Coronary artery (tissue), 2 donors: ENCODE data around the gene RPH3AL.

Experiments
- DNase-seq: peaks from one replicate; pipeline ENCODE4 v3.0.0-alpha.2; 2017; ENCODE audit warnings: low spot score
- H3K27ac ChIP-seq, 2 donors: fragments of 200-600 bp; sonication (generic); one replicate each; pipeline ENCODE4 v1.5.1; 2016 to 2019
- H3K4me3 ChIP-seq: fragments of 200-600 bp; sonication (generic); 2 replicates; pipeline ENCODE4 v1.5.1; 2016; ENCODE audit warnings: mild to moderate bottlenecking, moderate library complexity
- CTCF ChIP-seq: fragments of 200-600 bp; sonication (generic); IDR thresholded peaks from one replicate; pipeline ENCODE4 v1.5.1; 2019; ENCODE audit warnings: antibody characterized with exemption

The RPH3AL gene

DNA sequence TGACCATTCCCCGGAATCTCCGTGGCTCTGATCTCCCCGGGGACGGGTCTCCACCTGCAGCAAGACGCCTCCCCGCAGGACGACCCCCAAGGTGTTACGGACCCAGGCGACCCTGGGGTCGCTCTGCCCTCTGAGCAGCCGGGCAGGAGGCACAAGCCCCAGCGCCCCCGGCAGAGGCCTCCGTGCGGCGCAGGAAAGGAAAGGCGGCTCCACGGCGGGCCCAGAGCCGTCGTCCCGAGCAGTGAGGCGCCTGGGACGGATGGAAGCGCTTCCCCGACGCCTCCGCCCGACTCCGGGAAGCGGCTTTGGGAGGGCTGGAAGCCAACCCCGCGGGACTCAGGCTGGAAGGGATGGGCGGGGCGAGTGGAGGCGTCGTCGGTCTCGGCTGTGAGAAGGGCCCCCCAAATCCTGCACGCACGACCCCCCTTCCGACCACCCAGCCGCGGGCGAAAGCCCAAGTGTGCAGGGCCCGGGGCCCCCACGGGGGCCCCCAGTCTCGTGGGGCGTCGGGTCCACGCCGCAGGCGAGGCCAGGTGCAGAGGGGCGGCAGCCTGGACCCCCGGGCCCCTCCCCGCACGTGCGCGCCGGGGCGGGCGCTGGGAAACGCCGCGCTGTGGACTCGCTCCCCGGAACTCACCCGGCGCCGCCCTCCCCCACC, 32.7 kb upstream of the RPH3AL start:
- H3K4me3 ChIP-seq: peak overlapping the region; percentile 73
- DNase-seq: no peak
- no peak for TF ChIP-seq CTCF
- peak overlapping the region in 1 of 2 donors; percentile 72 for H3K27ac ChIP-seq

DNA sequence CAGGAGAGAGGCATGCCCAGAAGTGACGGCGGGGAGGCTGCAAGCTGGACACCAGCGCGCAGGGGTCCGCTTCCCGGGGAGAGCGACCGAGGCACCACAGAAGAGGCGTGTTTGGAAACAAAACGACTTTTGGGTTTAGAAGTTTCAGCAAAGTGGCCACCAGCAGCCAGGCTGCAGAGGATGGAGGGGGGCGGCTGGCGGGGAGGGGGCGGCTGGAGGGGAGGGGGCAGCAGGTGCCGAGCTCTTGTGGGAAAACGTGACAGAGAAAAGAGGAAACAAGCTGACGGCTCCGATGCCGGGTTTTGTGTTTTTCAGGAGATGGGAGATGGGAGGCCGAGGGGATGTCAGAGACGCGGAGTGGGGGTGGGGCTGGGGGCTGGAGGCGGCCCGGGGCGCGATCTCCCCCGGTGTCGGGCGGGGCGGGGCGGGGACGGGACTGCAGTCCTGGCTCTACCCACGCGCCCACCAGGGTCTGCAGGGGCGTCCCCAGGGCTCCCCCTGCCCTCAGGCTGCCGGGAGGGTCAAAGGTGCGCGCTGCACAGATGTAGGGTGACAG, 32.1 kb upstream of the RPH3AL start:
- no peak for DNase-seq
- Histone ChIP-seq H3K4me3 (peak overlapping the region; percentile 73), H3K27ac (peak overlapping the region in 1 of 2 donors; percentile 72)
- no peak for TF ChIP-seq CTCF

DNA sequence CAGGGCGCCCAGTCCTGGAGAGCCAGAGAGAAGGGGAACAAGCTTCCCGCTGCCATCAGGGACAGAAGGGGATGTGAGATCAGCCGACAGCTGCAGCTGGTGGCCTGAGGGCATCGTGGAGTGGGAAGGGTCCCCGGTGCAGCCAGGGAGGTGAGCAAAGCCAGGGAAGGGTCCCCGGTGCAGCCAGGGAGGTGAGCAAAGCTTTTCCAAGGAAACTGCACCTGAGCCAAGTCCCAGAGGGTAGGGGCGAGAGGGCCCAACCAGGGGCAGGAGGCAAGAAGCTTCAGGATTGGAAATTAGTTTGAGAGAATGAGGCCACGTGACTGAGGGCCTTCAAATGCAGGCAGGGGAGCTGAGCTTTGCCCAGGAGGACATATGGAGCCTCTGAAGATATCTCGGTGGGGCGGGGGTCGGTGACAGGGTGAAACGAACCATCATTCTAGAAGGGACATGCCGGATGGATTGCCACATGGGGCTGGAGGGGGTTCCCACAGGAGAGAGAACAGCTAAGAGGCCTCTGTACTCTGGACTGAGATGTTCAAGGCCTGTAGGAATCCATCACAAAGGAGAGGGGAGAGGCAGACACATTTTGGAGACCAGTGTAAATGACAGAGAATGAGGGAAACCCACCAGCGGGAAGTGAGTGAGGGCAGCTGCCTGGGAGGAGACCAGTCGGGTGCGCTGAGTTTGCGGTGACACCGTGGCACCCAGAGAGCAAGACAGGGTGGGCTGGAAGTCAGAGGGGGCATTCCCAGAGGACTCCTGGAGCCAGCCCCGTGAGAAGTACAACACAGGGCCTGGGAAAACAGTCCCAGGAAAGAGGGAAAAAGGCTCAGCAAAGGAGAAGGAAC, 31.4 kb upstream of the RPH3AL start:
- Histone ChIP-seq H3K4me3 (no peak overlapping the region), H3K27ac (peak overlapping the region in 1 of 2 donors; percentile 22)
- no peak for DNase-seq
- no peak for TF ChIP-seq CTCF

GRCh38 chr17:382644-383533, 30.3 kb upstream of the RPH3AL start:
- Histone ChIP-seq H3K4me3 (no peak overlapping the region), H3K27ac (no peak overlapping the region)
- no peak for TF ChIP-seq CTCF
- DNase-seq: no peak

- DNase-seq: no peak
- TF ChIP-seq CTCF: no peak
- H3K4me3 ChIP-seq: no peak overlapping the region
- H3K27ac ChIP-seq: no peak overlapping the region
Observed at GRCh38 chr17:381941-382643, 29.5 kb upstream of the RPH3AL start.

GRCh38 chr17:381516-381915, 28.9 kb upstream of the RPH3AL start:
- DNase-seq: no peak
- H3K4me3 ChIP-seq: no peak overlapping the region

More at GRCh38 chr17:381516-381915, 28.9 kb upstream of the RPH3AL start:
- TF ChIP-seq CTCF: no peak
- no peak overlapping the region for H3K27ac ChIP-seq
